H1 (cell line): ENCODE data around the gene LPAR6. TPM values are rescaled to one million over a fixed set of nuclear protein-coding genes. Genes with fewer than 3 reads are reported as not detected.

Experiments
- CEBPB ChIP-seq: IDR thresholded peaks from 2 replicates; pipeline ENCODE4 v1.6.1; 2012; ENCODE audit warnings: low read depth, low read length
- CTBP2 ChIP-seq: IDR thresholded peaks from 2 replicates; pipeline ENCODE4 v1.7.0; 2011; ENCODE audit warnings: borderline replicate concordance, mild to moderate bottlenecking, moderate library complexity, mixed read lengths, low read length; ENCODE audit not compliant: insufficient read depth, insufficient read length
- FOSL1 ChIP-seq: IDR thresholded peaks from 2 replicates; pipeline ENCODE4 v1.6.1; 2011; ENCODE audit warnings: mild to moderate bottlenecking, low read depth, low read length, moderate library complexity; ENCODE audit not compliant: insufficient read depth
- GTF2F1 ChIP-seq: IDR thresholded peaks from 2 replicates; pipeline ENCODE4 v1.6.1; 2012; ENCODE audit warnings: low read depth, low read length, improper control_type of control experiment, borderline replicate concordance
- HDAC2 ChIP-seq, 2 experiments: fragments of 300-600 bp in 1 of 2; sonication (generic) in 1 of 2; IDR thresholded peaks; 2 replicates each; pipeline ENCODE4 v1.6.1; 2011 to 2012; ENCODE audit warnings: low read depth in 2 of 2, low read length in 2 of 2, mild to moderate bottlenecking in 2 of 2, moderate library complexity in 2 of 2, borderline replicate concordance in 1 of 2, inconsistent platforms in 1 of 2
- NANOG ChIP-seq: IDR thresholded peaks from 2 replicates; pipeline ENCODE4 v1.6.1; 2011; ENCODE audit warnings: low read length, low read depth, mild to moderate bottlenecking, inconsistent platforms; ENCODE audit not compliant: insufficient read depth, poor library complexity, severe bottlenecking
- POLR2A ChIP-seq, 2 experiments: IDR thresholded peaks; 1 replicate in 1 of 2; 2 replicates in 1 of 2; pipeline ENCODE4 v1.6.1; 2011; ENCODE audit warnings: low read depth in 2 of 2, low read length in 2 of 2, mild to moderate bottlenecking in 2 of 2; ENCODE audit errors: control extremely low read depth in 1 of 2
- polyA plus RNA-seq, 7 experiments: library from polyadenylated mRNA; depleted of rRNA in 3 of 7; stranded (reverse) in 5 of 7; unstranded in 2 of 7; fragments of >200 nt in 5 of 7; fragments of 200-250 nt in 2 of 7; gene quantifications; 1 replicate in 5 of 7; 2 replicates in 1 of 7; 4 replicates in 1 of 7; pipeline versions ENCODE4 v1.2.1 to v1.2.3, GENCODE V29; 2011 to 2013; ENCODE audit warnings: missing spikeins in 2 of 7, mixed read lengths in 2 of 7
- total RNA-seq: library from RNA; stranded (reverse); fragmentation: NEBNext Ultra II Directional; extraction: Animal tissue kit (Norgen Biotek cat#: 25700); gene quantifications from 2 replicates; pipeline ENCODE4 v1.2.1, GENCODE V29; 2021
- TF ChIP-seq, protein P1 (sequence below), 3 experiments: IDR thresholded peaks; 1 replicate in 2 of 3; 2 replicates in 1 of 3; pipeline versions ENCODE4 v1.5.1 to v1.6.1; 2011; ENCODE audit warnings: low read length in 3 of 3, mild to moderate bottlenecking in 3 of 3, inconsistent platforms in 2 of 3, low read depth in 1 of 3, moderate library complexity in 1 of 3; ENCODE audit not compliant: insufficient read depth in 1 of 3; ENCODE audit errors: control extremely low read depth in 1 of 3

The LPAR6 gene
- total and polyA plus RNA-seq, 2 of the 8 experiments (the other 6 are each of a cell fraction or from before 2014, with no cell fraction given): 0.50 to 0.97 TPM

- TF ChIP-seq CTBP2 (no peak), GTF2F1 (no peak), FOSL1 (no peak), HDAC2 (IDR thresholded peaks at IDR 0.05; ENCODE audit: borderline replicate concordance in 1 of 2, low read depth in 2 of 2, low read length in 2 of 2) (no peak), POLR2A (IDR thresholded peaks at IDR 0.05; ENCODE audit: control extremely low read depth in 1 of 2, low read depth in 2 of 2, low read length in 2 of 2) (no peak), NANOG (no peak), CEBPB (no peak)
- TF ChIP-seq, protein P1, sequence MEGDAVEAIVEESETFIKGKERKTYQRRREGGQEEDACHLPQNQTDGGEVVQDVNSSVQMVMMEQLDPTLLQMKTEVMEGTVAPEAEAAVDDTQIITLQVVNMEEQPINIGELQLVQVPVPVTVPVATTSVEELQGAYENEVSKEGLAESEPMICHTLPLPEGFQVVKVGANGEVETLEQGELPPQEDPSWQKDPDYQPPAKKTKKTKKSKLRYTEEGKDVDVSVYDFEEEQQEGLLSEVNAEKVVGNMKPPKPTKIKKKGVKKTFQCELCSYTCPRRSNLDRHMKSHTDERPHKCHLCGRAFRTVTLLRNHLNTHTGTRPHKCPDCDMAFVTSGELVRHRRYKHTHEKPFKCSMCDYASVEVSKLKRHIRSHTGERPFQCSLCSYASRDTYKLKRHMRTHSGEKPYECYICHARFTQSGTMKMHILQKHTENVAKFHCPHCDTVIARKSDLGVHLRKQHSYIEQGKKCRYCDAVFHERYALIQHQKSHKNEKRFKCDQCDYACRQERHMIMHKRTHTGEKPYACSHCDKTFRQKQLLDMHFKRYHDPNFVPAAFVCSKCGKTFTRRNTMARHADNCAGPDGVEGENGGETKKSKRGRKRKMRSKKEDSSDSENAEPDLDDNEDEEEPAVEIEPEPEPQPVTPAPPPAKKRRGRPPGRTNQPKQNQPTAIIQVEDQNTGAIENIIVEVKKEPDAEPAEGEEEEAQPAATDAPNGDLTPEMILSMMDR (IDR thresholded peaks at IDR 0.05; ENCODE audit: control extremely low read depth in 1 of 3, insufficient read depth in 1 of 3, low read depth in 1 of 3, low read length in 3 of 3): no peak
- TF ChIP-seq, all 59 proteins: peak for 0
Measured at GRCh38 chr13:48403913-48404312, 9.0 kb downstream of the LPAR6 start (continued).
